H1 (cell line): ENCODE measurements around the gene RPUSD4. TPM values are rescaled to one million over a fixed set of nuclear protein-coding genes. Genes with fewer than 3 reads are reported as not detected.

ENCODE experiments used
- CTCF ChIA-PET: fragments of 300-600 bp; sonication (Branson Sonifier 250); formaldehyde crosslinking; loops from one replicate; lab custom pipeline; 2021; ENCODE audit not compliant: partially characterized antibody; lab: Charles Lee
- POLR2A ChIA-PET: fragments of 300-600 bp; sonication (Branson Sonifier 250); formaldehyde crosslinking; loops from one replicate; lab custom pipeline; 2021; ENCODE audit warnings: inconsistent platforms; ENCODE audit not compliant: partially characterized antibody; lab: Charles Lee
- DNase-seq, 2 experiments: peaks; one replicate each; pipeline versions ENCODE4 v3.0.0 to v3.0.0-alpha.2; 2010 to 2022; ENCODE audit warnings: low spot score in 2 of 2, low read depth in 1 of 2, mixed read lengths in 1 of 2
- FAIRE-seq: peaks from 2 replicates; lab custom pipeline; 2011; peaks lifted over from hg19 to GRCh38; lab: Jason Lieb, UNC
- H2AFZ ChIP-seq: 2 replicates; pipeline ENCODE4 v1.8.1; 2012; ENCODE audit warnings: low read length, inconsistent platforms
- H2AK5ac ChIP-seq: 2 replicates; pipeline ENCODE4 v1.6.1; 2013; ENCODE audit warnings: low read depth, low read length
- H2BK120ac ChIP-seq: replicated peaks from 2 replicates; pipeline ENCODE3; 2013; ENCODE audit warnings: low read depth, low read length, inconsistent platforms
- H2BK12ac ChIP-seq: 2 replicates; pipeline ENCODE4 v1.6.1; 2013; ENCODE audit warnings: low read depth, low read length
- H2BK15ac ChIP-seq: 2 replicates; pipeline ENCODE4 v1.6.1; 2013; ENCODE audit warnings: low read length
- H2BK20ac ChIP-seq: 2 replicates; pipeline ENCODE4 v1.6.1; 2013; ENCODE audit warnings: low read length
- H2BK5ac ChIP-seq: 2 replicates; pipeline ENCODE4 v1.6.1; 2013; ENCODE audit warnings: low read depth, low read length
- H3K14ac ChIP-seq: 2 replicates; pipeline ENCODE4 v1.6.1; 2013; ENCODE audit warnings: inconsistent platforms; ENCODE audit not compliant: insufficient read length
- H3K18ac ChIP-seq: 2 replicates; pipeline ENCODE4 v1.6.1; 2013; ENCODE audit warnings: low read length; ENCODE audit errors: extremely low read depth
- H3K23ac ChIP-seq: 2 replicates; pipeline ENCODE4 v1.6.1; 2013; ENCODE audit warnings: inconsistent platforms; ENCODE audit not compliant: insufficient read length
- H3K23me2 ChIP-seq: 2 replicates; pipeline ENCODE4 v1.6.1; 2013; ENCODE audit warnings: low read depth, low read length
- H3K27ac ChIP-seq: 2 replicates; pipeline ENCODE4 v1.6.1; 2011; ENCODE audit warnings: low read depth, low read length, inconsistent platforms
- H3K27me3 ChIP-seq, 4 experiments: replicated peaks in 1 of 4; 1 replicate in 1 of 4; 2 replicates in 3 of 4; pipeline versions ENCODE4 v1.6.1 to v1.8.1; 2011 to 2013; ENCODE audit warnings: low read length in 3 of 4, mild to moderate bottlenecking in 3 of 4, inconsistent platforms in 2 of 4, mixed read lengths in 2 of 4, moderate library complexity in 1 of 4; ENCODE audit not compliant: control insufficient read depth in 3 of 4, insufficient read depth in 3 of 4; ENCODE audit errors: extremely low read depth in 1 of 4
- H3K36me3 ChIP-seq, 4 experiments: 2 replicates each; pipeline versions ENCODE4 v1.6.1 to v1.8.1; 2011 to 2013; ENCODE audit warnings: mild to moderate bottlenecking in 4 of 4, low read length in 3 of 4, moderate library complexity in 2 of 4, control low read depth in 1 of 4, inconsistent platforms in 1 of 4; ENCODE audit not compliant: insufficient read depth in 4 of 4, control insufficient read depth in 2 of 4
- H3K4ac ChIP-seq: replicated peaks from 2 replicates; pipeline ENCODE3; 2013; ENCODE audit warnings: low read length, low read depth, mixed read lengths, inconsistent platforms; ENCODE audit not compliant: insufficient read length
- H3K4me1 ChIP-seq, 4 experiments: replicated peaks in 1 of 4; 1 replicate in 1 of 4; 2 replicates in 3 of 4; pipeline versions ENCODE4 v1.6.1 to v1.8.1; 2011 to 2013; ENCODE audit warnings: low read length in 3 of 4, inconsistent platforms in 2 of 4, mixed read lengths in 1 of 4; ENCODE audit not compliant: insufficient read depth in 4 of 4, control insufficient read depth in 3 of 4
- H3K4me2 ChIP-seq, 2 experiments: 2 replicates each; pipeline versions ENCODE4 v1.6.1 to v1.8.1; 2011 to 2013; ENCODE audit warnings: low read depth in 2 of 2, low read length in 2 of 2, control low read depth in 1 of 2, inconsistent platforms in 1 of 2, mild to moderate bottlenecking in 1 of 2; ENCODE audit not compliant: insufficient read depth in 1 of 2
- H3K4me3 ChIP-seq, 4 experiments: fragments of 200-600, 300-600 bp in 1 of 4; sonication (generic), shearing (Covaris generic), sonication (Bioruptor Twin) in 1 of 4; 2 replicates each; pipeline versions ENCODE4 v1.5.1 to v1.8.1; 2011 to 2016; ENCODE audit warnings: low read length in 4 of 4, low read depth in 3 of 4, control low read depth in 2 of 4, inconsistent platforms in 2 of 4, mild to moderate bottlenecking in 2 of 4, mixed read lengths in 1 of 4, moderate library complexity in 1 of 4; ENCODE audit not compliant: insufficient read depth in 2 of 4; ENCODE audit errors: extremely low read depth in 1 of 4
- H3K56ac ChIP-seq: replicated peaks from 2 replicates; pipeline ENCODE3; 2013; ENCODE audit warnings: low read depth, mild to moderate bottlenecking, mixed read lengths, low read length, inconsistent platforms; ENCODE audit not compliant: insufficient read length
- H3K79me1 ChIP-seq: 2 replicates; pipeline ENCODE4 v1.6.1; 2013; ENCODE audit warnings: low read depth, low read length, control low read depth
- H3K79me2 ChIP-seq, 2 experiments: 2 replicates each; pipeline versions ENCODE4 v1.6.1 to v1.8.1; 2012 to 2013; ENCODE audit warnings: low read length in 2 of 2, mild to moderate bottlenecking in 2 of 2, inconsistent platforms in 1 of 2; ENCODE audit not compliant: insufficient read depth in 2 of 2, control insufficient read depth in 1 of 2
- H3K9ac ChIP-seq, 4 experiments: replicated peaks in 1 of 4; 1 replicate in 1 of 4; 2 replicates in 3 of 4; pipeline versions ENCODE4 v1.6.1 to v1.8.1; 2011 to 2013; ENCODE audit warnings: low read depth in 3 of 4, low read length in 3 of 4, control low read depth in 2 of 4, mild to moderate bottlenecking in 2 of 4, moderate library complexity in 2 of 4, inconsistent platforms in 1 of 4; ENCODE audit errors: extremely low read depth in 1 of 4
- H3K9me3 ChIP-seq, 2 experiments: 2 replicates each; pipeline versions ENCODE4 v1.6.1 to v1.8.1; 2012 to 2013; ENCODE audit warnings: mild to moderate bottlenecking in 2 of 2, moderate library complexity in 2 of 2, control low read depth in 1 of 2, inconsistent platforms in 1 of 2, low read depth in 1 of 2, low read length in 1 of 2, mixed read lengths in 1 of 2; ENCODE audit not compliant: insufficient read depth in 2 of 2
- H4K20me1 ChIP-seq, 2 experiments: replicated peaks in 1 of 2; 2 replicates each; pipeline versions ENCODE3 to v1.8.1; 2011 to 2013; ENCODE audit warnings: inconsistent platforms in 2 of 2, low read length in 2 of 2, mild to moderate bottlenecking in 1 of 2; ENCODE audit not compliant: insufficient read depth in 2 of 2, control insufficient read depth in 1 of 2
- H4K5ac ChIP-seq: 2 replicates; pipeline ENCODE4 v1.6.1; 2013; ENCODE audit warnings: low read length, low read depth, mixed read lengths, inconsistent platforms; ENCODE audit not compliant: insufficient read length
- H4K8ac ChIP-seq: 2 replicates; pipeline ENCODE4 v1.8.0; 2013; ENCODE audit warnings: mild to moderate bottlenecking, moderate library complexity, low read length, inconsistent platforms; ENCODE audit not compliant: insufficient read depth; ENCODE audit errors: extremely low read depth
- H4K91ac ChIP-seq: replicated peaks from 2 replicates; pipeline ENCODE3; 2013; ENCODE audit warnings: low read length, mixed read lengths, inconsistent platforms; ENCODE audit not compliant: insufficient read length
- BRCA1 ChIP-seq: IDR thresholded peaks from 2 replicates; pipeline ENCODE4 v1.6.1; 2012; ENCODE audit warnings: low read depth, low read length, improper control_type of control experiment
- CBX8 ChIP-seq: fragments of 300-800, 300-1000 bp; sonication (generic); IDR thresholded peaks from 2 replicates; pipeline ENCODE4 v1.7.1; 2016; ENCODE audit warnings: low read depth, low read length, borderline replicate concordance
- SIN3A ChIP-seq, 2 experiments: IDR thresholded peaks in 1 of 2; conservative IDR thresholded peaks in 1 of 2; 2 replicates each; pipeline ENCODE4 v1.6.1; 2011 to 2012; ENCODE audit warnings: low read length in 2 of 2, improper control_type of control experiment in 1 of 2, low read depth in 1 of 2, mild to moderate bottlenecking in 1 of 2
- SP1 ChIP-seq: IDR thresholded peaks from 2 replicates; pipeline ENCODE4 v1.6.1; 2011; ENCODE audit warnings: low read depth, low read length
- YY1 ChIP-seq: IDR thresholded peaks from 2 replicates; pipeline ENCODE4 v1.6.1; 2011; ENCODE audit warnings: low read depth, mild to moderate bottlenecking, low read length
- WGBS, 2 experiments: shearing (Covaris generic) in 1 of 2; methylation state at CpG; one replicate each; pipeline versions ENCODE4 v1.1.6 to v1.1.7; 2013 to 2015; ENCODE audit warnings: low lambda C conversion rate in 2 of 2, mixed read lengths in 2 of 2, inconsistent platforms in 1 of 2, low coverage in 1 of 2, missing lambda C conversion rate in 1 of 2; ENCODE audit not compliant: insufficient replicate concordance in 2 of 2, insufficient coverage in 1 of 2, insufficient read length in 1 of 2; ENCODE audit errors: extremely low coverage in 1 of 2, missing lambda C conversion rate in 1 of 2; 5-methylcytosine and 5-hydroxymethylcytosine counted together
- polyA plus RNA-seq, 7 experiments: library from polyadenylated mRNA; depleted of rRNA in 3 of 7; stranded (reverse) in 5 of 7; unstranded in 2 of 7; fragments of >200 nt in 5 of 7; fragments of 200-250 nt in 2 of 7; gene quantifications; 1 replicate in 5 of 7; 2 replicates in 1 of 7; 4 replicates in 1 of 7; pipeline versions ENCODE4 v1.2.1 to v1.2.3, GENCODE V29; 2011 to 2013; ENCODE audit warnings: missing spikeins in 2 of 7, mixed read lengths in 2 of 7
- total RNA-seq: library from RNA; stranded (reverse); fragmentation: NEBNext Ultra II Directional; extraction: Animal tissue kit (Norgen Biotek cat#: 25700); gene quantifications from 2 replicates; pipeline ENCODE4 v1.2.1, GENCODE V29; 2021

Gene RPUSD4
- total and polyA plus RNA-seq, 2 of the 8 experiments (the other 6 are each of a cell fraction or from before 2014, with no cell fraction given): 36.1 to 50.7 TPM

DNA sequence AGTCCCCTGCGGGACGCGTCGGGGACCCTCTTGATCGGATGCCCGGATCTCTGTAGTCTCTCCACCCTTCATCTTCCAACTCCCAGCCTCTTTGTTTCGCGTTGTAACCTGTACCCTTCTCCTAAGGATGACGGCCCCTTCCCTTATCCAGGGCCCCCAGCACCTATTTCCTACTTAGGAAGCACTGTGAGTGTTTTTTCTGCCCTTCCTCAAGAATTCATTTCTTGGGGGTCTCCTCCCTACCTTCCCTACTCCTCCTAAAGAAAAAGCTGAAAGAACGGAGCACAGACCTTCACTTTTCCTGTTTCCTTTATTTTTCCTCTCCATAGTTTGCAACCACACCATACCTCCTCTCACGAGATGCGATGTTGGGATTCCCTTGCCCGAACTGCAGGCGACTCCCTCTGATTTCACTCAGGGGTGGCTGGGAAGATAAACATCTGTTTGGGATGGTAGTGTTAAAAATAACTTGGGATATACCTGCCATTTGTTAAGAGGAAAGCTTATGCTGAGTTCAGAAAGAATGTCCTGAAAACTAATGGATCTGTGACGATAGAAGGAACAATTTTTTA lies 725 bp upstream of the RPUSD4 start:
- Histone ChIP-seq H2BK120ac (no peak overlapping the region), H2BK12ac (no peak overlapping the region), H4K20me1 (peaks cover 2% of the 10 kb centered on the region in 2 experiments), H3K4me1 (peaks cover 0 to 11% (median 3%) of the 10 kb centered on the region in 4 experiments; a peak in 2 of 7 replicates), H3K9ac (peak overlapping the region; percentile 73 to 94 (median 86)), H3K18ac (no peak overlapping the region), H2AK5ac (no peak overlapping the region), H3K27me3 (no peaks in the 10 kb centered on the region), H3K79me2 (peaks cover 7 to 68% of the 10 kb centered on the region in 2 experiments), H3K23ac (no peak overlapping the region), H3K56ac (peak overlapping the region; percentile 52), H4K5ac (no peak overlapping the region), H3K4me3 (peak overlapping the region; percentile 79 to 99 (median 94)), H2BK15ac (no peak overlapping the region), H3K36me3 (peaks cover 2 to 24% (median 11%) of the 10 kb centered on the region in 4 experiments; a peak in 5 of 8 replicates), H3K4ac (peak overlapping the region; percentile 23), H3K4me2 (peak overlapping the region; percentile 77 to 91), H3K9me3 (no peaks in the 10 kb centered on the region), H4K8ac (peak overlapping the region; percentile 73; the same call in 1 of the 2 replicates), H4K91ac (no peak overlapping the region), H3K27ac (peak overlapping the region; percentile 48; the same call in 1 of the 2 replicates), H2BK20ac (no peak overlapping the region), H2BK5ac (no peak overlapping the region), H3K79me1 (peaks cover 15% of the 10 kb centered on the region), H3K14ac (no peak overlapping the region), H3K23me2 (peaks cover 7% of the 10 kb centered on the region; the same call in 1 of the 2 replicates), H2AFZ (0 out of 2 replicates have a peak overlapping the region, but pooled peaks have one; percentile 21)
- CTCF ChIA-PET: interaction anchor here (0.8 to 0.9 kb wide), 2 partner anchors 9 to 271 kb away, joined by 3 to 4 read pairs; no protein-coding TSS in a partner anchor
- DNase-seq: no peak
- TF ChIP-seq BRCA1 (no peak), CBX8 (no peak), YY1 (no peak), SIN3A (conservative IDR thresholded peaks at IDR 0.05 in 1 of 2, IDR thresholded peaks at IDR 0.05 in 1 of 2; ENCODE audit: low read depth in 1 of 2, low read length in 2 of 2) (no peak), SP1 (no peak)
- FAIRE-seq: no peak
- POLR2A ChIA-PET: interaction anchor here (0.6 to 3.3 kb wide), 23 partner anchors 7 to 1448 kb away, joined by 3 to 18 read pairs (median 4); partner anchors contain the start of genes FOXRED1, SRPRA and STT3A
- 6% methylated on average over 15 of the region's 15 CpGs; no CpG with 5 or more reads in 1 of the 2 experiments for WGBS, 2 experiments
